ENCODE measurements around the gene SET. TPM values are rescaled to one million over a fixed set of nuclear protein-coding genes. Genes with fewer than 3 reads are reported as not detected.

Gene SET
- total and polyA plus RNA-seq, 12 donors = 62.1 to 352 (median 184) TPM

- no peak for DNase-seq
- no peaks in the 10 kb centered on the region for H3K9me3 ChIP-seq (replicated peaks in 1 of 3)
- H3K36me3 ChIP-seq (replicated peaks in 1 of 2) = no peaks in the 10 kb centered on the region
- H3K27me3 ChIP-seq = no peaks in the 10 kb centered on the region
- H3K4me3 ChIP-seq = no peak overlapping the region
- peaks cover 3 to 6% of the 10 kb centered on the region in 2 donors for H3K4me1 ChIP-seq (replicated peaks in 1 of 2)
- TF ChIP-seq CTCF (IDR thresholded peaks at IDR 0.05) (no peak), POLR2A (IDR thresholded peaks at IDR 0.05) (no peak)
- intact Hi-C loops (cut with DNase I) = no loop called here
- H3K27ac ChIP-seq = no peak overlapping the region
- WGBS, 4 donors = 92 to 97% (median 94%) methylated on average over 13 to 22 of the region's 22 CpGs
Observed at GRCh38 chr9:128720841-128721486, 31.9 kb downstream of the SET start.

GRCh38 chr9:128721487-128722010, 32.5 kb downstream of the SET start:
- H3K27ac ChIP-seq = no peak overlapping the region
- no peak for DNase-seq
- no peaks in the 10 kb centered on the region for H3K9me3 ChIP-seq (replicated peaks in 1 of 3)
- intact Hi-C loops (cut with DNase I) = no loop called here
- H3K27me3 ChIP-seq = no peaks in the 10 kb centered on the region
- H3K4me3 ChIP-seq = no peak overlapping the region
- peaks cover 3 to 6% of the 10 kb centered on the region in 2 donors for H3K4me1 ChIP-seq (replicated peaks in 1 of 2)
- 94 to 97% (median 97%) methylated on average over 12 to 18 of the region's 18 CpGs; no CpG with 5 or more reads in 1 of the 4 donors for WGBS, 4 donors
- no peak for TF ChIP-seq POLR2A (IDR thresholded peaks at IDR 0.05)
- TF ChIP-seq CTCF (IDR thresholded peaks at IDR 0.05) = no peak
- no peaks in the 10 kb centered on the region for H3K36me3 ChIP-seq (replicated peaks in 1 of 2)

GRCh38 chr9:128722380-128723351, 33.6 kb downstream of the SET start:
- no peak for DNase-seq
- no peaks in the 10 kb centered on the region for H3K9me3 ChIP-seq (replicated peaks in 1 of 3)
- H3K27ac ChIP-seq = no peak overlapping the region
- WGBS, 4 donors = 65 to 70% (median 67%) methylated on average over 9 of the region's 9 CpGs
- no peaks in the 10 kb centered on the region for H3K27me3 ChIP-seq
- peaks cover 3 to 6% of the 10 kb centered on the region in 2 donors for H3K4me1 ChIP-seq (replicated peaks in 1 of 2)
- H3K36me3 ChIP-seq (replicated peaks in 1 of 2) = no peaks in the 10 kb centered on the region
- intact Hi-C loops (cut with DNase I) = no loop called here
- TF ChIP-seq POLR2A (IDR thresholded peaks at IDR 0.05) = no peak
- no peak for TF ChIP-seq CTCF (IDR thresholded peaks at IDR 0.05)
- H3K4me3 ChIP-seq = no peak overlapping the region

- Histone ChIP-seq H3K9me3 (replicated peaks in 1 of 3) (no peaks in the 10 kb centered on the region), H3K36me3 (replicated peaks in 1 of 2) (no peaks in the 10 kb centered on the region), H3K4me1 (replicated peaks in 1 of 2) (peaks cover 3 to 6% of the 10 kb centered on the region in 2 donors), H3K27me3 (no peaks in the 10 kb centered on the region), H3K27ac (peak overlapping the region in 3 of 5 donors; percentile 3 to 78 (median 61)), H3K4me3 (peak overlapping the region; percentile 23 to 75 (median 50))
- DNase-seq = peak in 2 of 7 donors; percentile 56 to 58
- 38 to 48% (median 44%) methylated on average over 6 to 7 of the region's 7 CpGs for WGBS, 4 donors
- TF ChIP-seq CTCF (IDR thresholded peaks at IDR 0.05) (no peak), POLR2A (IDR thresholded peaks at IDR 0.05) (no peak)
- intact Hi-C loops (cut with DNase I) = no loop called here
Observed at GRCh38 chr9:128723352-128723865, 34.4 kb downstream of the SET start.

All from adrenal gland (tissue), 12 donors.